ENCODE results near the gene RNF13.

Gene RNF13

GRCh38 chr3:149954812-149955211, 141.8 kb downstream of the RNF13 start:
- no peak for DNase-seq (ENCODE audit: low spot score)
- Histone ChIP-seq H3K27ac (ENCODE audit: poor library complexity, severe bottlenecking) (no peak overlapping the region), H3K4me1 (ENCODE audit: insufficient read depth, poor library complexity, severe bottlenecking) (peaks cover 10% of the 10 kb centered on the region), H3K36me3 (ENCODE audit: low read depth) (peaks cover 56% of the 10 kb centered on the region), H3K4me3 (ENCODE audit: severe bottlenecking) (no peak overlapping the region), H3K27me3 (ENCODE audit: insufficient read depth, poor library complexity, severe bottlenecking) (no peaks in the 10 kb centered on the region), H3K9me3 (ENCODE audit: severe bottlenecking) (no peaks in the 10 kb centered on the region)
- TF ChIP-seq, protein P1, sequence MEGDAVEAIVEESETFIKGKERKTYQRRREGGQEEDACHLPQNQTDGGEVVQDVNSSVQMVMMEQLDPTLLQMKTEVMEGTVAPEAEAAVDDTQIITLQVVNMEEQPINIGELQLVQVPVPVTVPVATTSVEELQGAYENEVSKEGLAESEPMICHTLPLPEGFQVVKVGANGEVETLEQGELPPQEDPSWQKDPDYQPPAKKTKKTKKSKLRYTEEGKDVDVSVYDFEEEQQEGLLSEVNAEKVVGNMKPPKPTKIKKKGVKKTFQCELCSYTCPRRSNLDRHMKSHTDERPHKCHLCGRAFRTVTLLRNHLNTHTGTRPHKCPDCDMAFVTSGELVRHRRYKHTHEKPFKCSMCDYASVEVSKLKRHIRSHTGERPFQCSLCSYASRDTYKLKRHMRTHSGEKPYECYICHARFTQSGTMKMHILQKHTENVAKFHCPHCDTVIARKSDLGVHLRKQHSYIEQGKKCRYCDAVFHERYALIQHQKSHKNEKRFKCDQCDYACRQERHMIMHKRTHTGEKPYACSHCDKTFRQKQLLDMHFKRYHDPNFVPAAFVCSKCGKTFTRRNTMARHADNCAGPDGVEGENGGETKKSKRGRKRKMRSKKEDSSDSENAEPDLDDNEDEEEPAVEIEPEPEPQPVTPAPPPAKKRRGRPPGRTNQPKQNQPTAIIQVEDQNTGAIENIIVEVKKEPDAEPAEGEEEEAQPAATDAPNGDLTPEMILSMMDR (IDR thresholded peaks at IDR 0.05; ENCODE audit: poor library complexity, severe bottlenecking) = no peak
- ATAC-seq (ENCODE audit: low read depth) = no peak

GRCh38 chr3:149955449-149955848, 142.4 kb downstream of the RNF13 start:
- DNase-seq (ENCODE audit: low spot score) = no peak

GRCh38 chr3:149957361-149958125, 144.5 kb downstream of the RNF13 start:
- Histone ChIP-seq H3K4me1 (ENCODE audit: insufficient read depth, poor library complexity, severe bottlenecking) (peaks cover 12% of the 10 kb centered on the region), H3K27me3 (ENCODE audit: insufficient read depth, poor library complexity, severe bottlenecking) (no peaks in the 10 kb centered on the region), H3K36me3 (ENCODE audit: low read depth) (peaks cover 67% of the 10 kb centered on the region), H3K9me3 (ENCODE audit: severe bottlenecking) (no peaks in the 10 kb centered on the region), H3K27ac (ENCODE audit: poor library complexity, severe bottlenecking) (no peak overlapping the region), H3K4me3 (ENCODE audit: severe bottlenecking) (no peak overlapping the region)
- TF ChIP-seq, protein P1 (IDR thresholded peaks at IDR 0.05; ENCODE audit: poor library complexity, severe bottlenecking) = no peak
- DNase-seq (ENCODE audit: low spot score) = no peak
- ATAC-seq (ENCODE audit: low read depth) = no peak

More at GRCh38 chr3:149955449-149955848, 142.4 kb downstream of the RNF13 start:
- H3K36me3 ChIP-seq (ENCODE audit: low read depth) = peaks cover 60% of the 10 kb centered on the region
- no peak overlapping the region for H3K27ac ChIP-seq (ENCODE audit: poor library complexity, severe bottlenecking)
- peaks cover 12% of the 10 kb centered on the region for H3K4me1 ChIP-seq (ENCODE audit: insufficient read depth, poor library complexity, severe bottlenecking)
- ATAC-seq (ENCODE audit: low read depth) = no peak
- H3K27me3 ChIP-seq (ENCODE audit: insufficient read depth, poor library complexity, severe bottlenecking) = no peaks in the 10 kb centered on the region
- TF ChIP-seq, protein P1 (IDR thresholded peaks at IDR 0.05; ENCODE audit: poor library complexity, severe bottlenecking) = no peak
- no peak overlapping the region for H3K4me3 ChIP-seq (ENCODE audit: severe bottlenecking)
- H3K9me3 ChIP-seq (ENCODE audit: severe bottlenecking) = no peaks in the 10 kb centered on the region

GRCh38 chr3:149958171-149958796, 145.3 kb downstream of the RNF13 start:
- H3K36me3 ChIP-seq (ENCODE audit: low read depth) = peaks cover 67% of the 10 kb centered on the region

More at GRCh38 chr3:149958171-149958796, 145.3 kb downstream of the RNF13 start:
- Histone ChIP-seq H3K27ac (ENCODE audit: poor library complexity, severe bottlenecking) (no peak overlapping the region), H3K27me3 (ENCODE audit: insufficient read depth, poor library complexity, severe bottlenecking) (no peaks in the 10 kb centered on the region), H3K4me3 (ENCODE audit: severe bottlenecking) (no peak overlapping the region), H3K4me1 (ENCODE audit: insufficient read depth, poor library complexity, severe bottlenecking) (peaks cover 12% of the 10 kb centered on the region), H3K9me3 (ENCODE audit: severe bottlenecking) (no peaks in the 10 kb centered on the region)
- DNase-seq (ENCODE audit: low spot score) = no peak
- TF ChIP-seq, protein P1 (IDR thresholded peaks at IDR 0.05; ENCODE audit: poor library complexity, severe bottlenecking) = no peak
- peak; percentile 51 for ATAC-seq (ENCODE audit: low read depth)

Data from RWPE2 (cell line).